ENCODE measurements around the gene GSAP.

- TF ChIP-seq EZH2 (IDR thresholded peaks at IDR 0.05; ENCODE audit: borderline replicate concordance, low read length) (no peak), CTCF (IDR thresholded peaks at IDR 0.05; ENCODE audit: low read length) (no peak)
Measured at GRCh38 chr7:77284005-77284404, 132.1 kb downstream of the GSAP start.

Data from OCI-LY1 (cell line).